COR-L47 (cell line): ENCODE data around the gene ALMS1.
"Not testable (repeated sequence)": the region's sequence is repeated elsewhere in the genome, so short reads cannot be mapped to it uniquely, and the experiment has no call there.

ENCODE experiments used
- DNase-seq: peaks from one replicate; lab custom pipeline; 2025; lab: John Stamatoyannopoulos, UW

The ALMS1 gene

GRCh38 chr2:73503992-73504570, 118.4 kb downstream of the ALMS1 start:
- DNase-seq = no peak

DNA sequence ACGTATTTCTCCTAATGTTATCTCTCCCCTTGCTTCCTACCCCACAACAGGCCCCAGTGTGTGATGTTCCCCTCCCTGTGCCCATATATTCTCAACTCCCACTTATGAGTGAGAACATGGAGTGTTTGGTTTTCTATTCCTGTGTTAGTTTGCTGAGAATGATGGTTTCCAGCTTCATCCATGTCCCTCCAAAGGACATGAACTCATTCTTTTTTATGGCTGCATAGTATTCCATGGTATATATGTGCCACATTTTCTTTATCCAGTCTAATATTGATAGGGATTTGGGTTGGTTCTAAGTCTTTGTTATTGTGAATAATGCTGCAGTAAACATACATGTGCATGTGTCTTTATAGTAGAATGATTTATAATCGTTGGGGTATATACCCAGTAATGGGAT, 119.2 kb downstream of the ALMS1 start:
- DNase-seq = not testable (repeated sequence)

- DNase-seq = not testable (repeated sequence)
Measured at GRCh38 chr2:73510470-73510869, 124.8 kb downstream of the ALMS1 start.

DNA sequence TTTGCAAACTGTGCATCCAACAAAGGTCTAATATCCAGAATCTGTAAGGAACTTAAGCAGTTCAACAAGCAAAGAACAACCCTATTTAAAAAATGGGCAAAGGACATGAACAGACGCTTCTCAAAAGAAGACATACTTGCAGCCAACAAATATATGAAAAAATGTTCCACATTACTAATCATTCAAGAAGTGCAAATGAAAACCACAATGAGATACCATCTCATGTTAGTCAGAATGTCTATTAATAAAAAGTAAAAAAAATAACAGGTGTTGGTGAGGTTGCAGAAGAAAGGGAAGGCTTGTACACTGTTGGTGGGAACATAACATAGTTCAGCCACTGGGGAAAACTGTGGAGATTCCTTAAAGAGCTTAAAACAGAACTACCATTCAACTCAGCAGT, 130.4 kb downstream of the ALMS1 start:
- no peak for DNase-seq

GRCh38 chr2:73528688-73529087, 143.1 kb downstream of the ALMS1 start:
- no peak for DNase-seq

- DNase-seq = not testable (repeated sequence)
Measured at GRCh38 chr2:73530773-73531172, 145.1 kb downstream of the ALMS1 start.

DNA sequence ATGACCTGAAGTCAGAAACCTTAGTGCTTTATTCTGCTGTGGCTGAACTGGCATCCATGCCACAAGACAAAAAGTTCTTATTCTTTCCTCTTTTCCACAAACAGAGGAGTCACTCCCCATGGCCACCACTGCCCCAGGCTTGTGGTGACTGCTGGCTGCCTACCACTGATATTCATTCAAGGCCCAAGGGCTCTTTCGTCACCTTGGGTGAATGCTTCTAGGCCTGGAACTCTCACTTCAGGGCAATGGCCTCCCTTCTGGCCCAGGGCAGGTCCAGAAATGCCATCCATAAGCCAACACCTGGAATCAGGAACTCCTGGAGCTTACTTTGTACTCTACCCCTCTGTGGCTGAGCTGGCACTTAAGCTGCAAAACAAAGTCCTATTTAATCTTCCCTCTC, 146.7 kb downstream of the ALMS1 start:
- DNase-seq = no peak

GRCh38 chr2:73536133-73536840, 150.7 kb downstream of the ALMS1 start:
- DNase-seq = no peak

GRCh38 chr2:73560875-73561274, 175.2 kb downstream of the ALMS1 start:
- not testable (repeated sequence) for DNase-seq

DNA sequence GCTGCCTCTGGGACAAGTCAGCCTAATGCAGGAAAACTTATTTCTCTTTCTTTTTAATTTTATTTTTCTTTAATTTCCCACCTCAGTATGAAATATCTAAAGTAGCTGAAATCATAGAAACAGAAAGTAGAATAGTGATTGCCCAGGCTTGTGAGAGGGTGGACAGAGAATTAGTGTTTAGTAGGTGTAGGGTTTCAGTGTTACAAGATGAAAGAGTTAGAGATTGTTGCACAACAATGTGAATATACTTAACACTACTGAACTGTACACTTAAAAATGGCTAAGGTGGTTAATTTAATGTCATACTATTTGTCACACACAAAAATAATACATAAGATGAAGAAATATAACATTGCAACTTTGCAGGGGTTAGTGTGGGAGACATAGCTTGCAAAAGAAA, 175.8 kb downstream of the ALMS1 start:
- DNase-seq = no peak

GRCh38 chr2:73564986-73565385, 179.3 kb downstream of the ALMS1 start:
- no peak for DNase-seq

DNA sequence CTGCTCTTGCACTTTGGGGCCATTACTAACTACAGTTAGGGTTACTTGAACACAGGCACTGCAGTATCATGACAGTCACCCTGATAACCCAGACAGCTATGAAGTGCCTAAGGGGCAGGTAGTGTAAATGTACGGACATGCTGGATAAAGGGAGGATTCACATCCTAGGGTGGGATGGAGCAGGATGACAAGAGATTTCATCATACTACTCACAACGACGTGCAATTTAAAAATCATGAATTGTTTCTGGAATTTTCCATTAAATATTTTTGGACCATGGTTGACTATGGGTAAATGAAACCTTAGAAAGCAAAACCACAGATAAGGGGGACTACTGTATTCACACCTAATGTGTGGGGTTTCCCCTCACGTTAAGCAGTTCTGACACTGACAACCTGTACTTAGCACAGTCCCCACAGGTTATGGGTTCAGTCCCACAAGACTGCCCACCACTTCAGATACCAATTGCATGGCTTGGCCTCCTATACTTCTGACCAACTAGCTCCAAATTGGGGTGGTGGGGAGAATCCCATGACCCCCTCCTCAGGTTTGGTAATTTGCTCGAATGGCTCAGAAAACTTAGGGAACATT, 180.7 kb downstream of the ALMS1 start:
- DNase-seq = no peak

- no peak for DNase-seq
Measured at GRCh38 chr2:73575261-73575660, 189.6 kb downstream of the ALMS1 start.

GRCh38 chr2:73582364-73582763, 196.7 kb downstream of the ALMS1 start:
- DNase-seq = no peak

- DNase-seq = peak; percentile 59
Measured at GRCh38 chr2:73588177-73588576, 202.5 kb downstream of the ALMS1 start.

DNA sequence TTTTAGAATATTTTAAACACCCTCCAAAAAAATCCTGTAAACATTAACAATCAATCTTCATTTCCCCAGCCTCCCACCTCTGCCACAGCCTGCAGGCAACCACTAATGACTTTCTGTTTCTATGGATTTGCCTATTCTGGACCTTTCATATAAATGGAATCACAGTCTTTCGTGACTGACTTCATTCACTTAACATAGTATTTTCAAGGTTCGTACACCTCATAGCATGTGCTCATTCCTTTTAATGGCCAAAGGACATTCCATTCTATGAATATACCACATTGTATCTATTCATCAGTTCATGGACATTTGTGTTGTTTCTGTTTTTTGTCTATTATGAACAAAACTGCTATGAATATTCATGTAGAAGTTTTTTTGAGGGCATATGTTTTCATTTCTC, 208.0 kb downstream of the ALMS1 start:
- DNase-seq = no peak

DNA sequence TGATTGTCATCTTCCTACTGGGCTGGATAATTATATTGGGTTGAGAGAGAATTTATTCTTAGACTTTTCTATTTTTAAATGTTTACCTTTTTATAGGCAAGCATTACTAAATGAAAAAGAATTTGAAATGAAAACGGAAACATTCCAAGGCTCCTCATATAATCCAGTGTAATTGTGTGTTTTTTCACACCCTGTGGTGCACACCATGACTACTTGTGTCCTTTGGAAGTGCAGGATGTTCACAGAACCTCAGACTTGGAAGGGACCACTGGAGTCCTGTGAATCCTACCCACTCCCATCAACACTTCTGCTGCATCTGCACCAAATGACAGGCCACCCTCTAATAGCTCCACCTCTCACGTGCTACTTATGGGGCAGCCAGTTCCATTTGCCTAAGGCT, 208.6 kb downstream of the ALMS1 start:
- DNase-seq = no peak

DNA sequence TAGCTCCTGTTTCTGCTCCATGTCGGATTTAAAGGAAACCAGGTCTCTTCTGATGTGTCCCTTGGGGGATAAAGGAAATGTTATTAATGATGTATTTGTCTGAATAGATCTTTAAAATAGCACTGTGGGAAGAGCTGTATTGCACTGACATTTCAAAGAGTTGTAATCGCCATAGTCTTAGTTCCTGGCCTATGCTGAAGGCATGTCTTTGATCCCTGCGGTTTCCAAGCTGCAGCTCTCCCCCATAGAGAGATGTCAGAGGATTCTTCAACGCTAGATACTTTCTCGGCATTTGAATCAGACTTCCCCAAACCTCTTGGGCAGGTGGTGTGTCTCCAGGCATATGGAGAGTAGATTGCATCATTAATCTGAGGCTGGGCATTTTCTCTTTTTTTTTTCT, 216.1 kb downstream of the ALMS1 start:
- DNase-seq = no peak

DNA sequence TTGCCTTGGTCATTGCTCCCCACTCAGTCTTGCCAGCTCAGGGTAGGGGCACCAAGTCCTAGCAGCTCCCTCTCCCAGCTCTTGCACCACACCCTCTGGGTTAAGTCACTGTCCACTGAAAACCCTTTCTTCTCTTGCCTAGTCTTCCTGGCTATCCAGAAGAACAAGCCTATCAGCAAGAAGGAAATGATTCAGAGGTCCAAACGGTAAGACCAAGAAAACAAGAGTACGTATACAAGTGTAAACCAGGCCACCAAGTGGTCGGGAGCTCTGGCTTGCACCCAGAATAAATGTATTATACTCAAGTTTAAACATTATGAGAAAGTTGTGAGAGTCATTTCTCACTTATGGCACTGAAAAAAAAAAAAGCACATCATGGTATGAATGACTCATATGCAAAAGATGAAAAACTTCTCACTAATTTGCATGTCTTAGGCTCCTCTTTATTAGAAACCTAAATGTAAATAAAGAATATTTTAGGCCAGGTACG, 217.5 kb downstream of the ALMS1 start:
- DNase-seq = not testable (repeated sequence)

- DNase-seq = not testable (repeated sequence)
Measured at GRCh38 chr2:73604589-73604988, 219.0 kb downstream of the ALMS1 start.

DNA sequence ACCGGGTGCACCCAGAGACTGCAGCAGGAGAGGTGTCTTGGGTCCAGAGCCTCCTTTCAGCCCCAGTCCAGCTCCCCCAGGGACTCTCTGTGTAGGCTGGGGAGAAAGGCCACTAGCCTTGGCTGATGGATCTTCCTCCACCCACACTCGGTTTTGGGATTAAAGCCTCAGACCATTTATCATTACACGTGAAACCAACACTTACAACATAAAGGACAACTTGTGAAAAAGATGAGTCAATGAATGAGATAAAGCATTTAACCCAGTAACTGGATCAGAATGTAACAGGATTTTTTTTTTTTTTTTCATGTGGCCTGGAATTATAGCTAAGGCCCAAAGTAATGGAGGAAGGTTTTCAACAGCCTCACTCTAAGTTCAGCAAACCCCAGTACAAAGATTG, 224.5 kb downstream of the ALMS1 start:
- no peak for DNase-seq

- DNase-seq = no peak
Measured at GRCh38 chr2:73611193-73611592, 225.6 kb downstream of the ALMS1 start.

- no peak for DNase-seq
Measured at GRCh38 chr2:73611867-73612266, 226.2 kb downstream of the ALMS1 start.
